Activated CD4-positive, alpha-beta T cell treated with anti-CD3 and anti-CD28 coated beads, Interleukin-2, amount 50 U/mL, for 4 hours (primary cell): ENCODE data around the gene RXFP1.

Experiments
- DNase-seq, 2 experiments: peaks; one replicate each; pipeline ENCODE4 v3.0.0-alpha.2; 2020

The RXFP1 gene

DNA sequence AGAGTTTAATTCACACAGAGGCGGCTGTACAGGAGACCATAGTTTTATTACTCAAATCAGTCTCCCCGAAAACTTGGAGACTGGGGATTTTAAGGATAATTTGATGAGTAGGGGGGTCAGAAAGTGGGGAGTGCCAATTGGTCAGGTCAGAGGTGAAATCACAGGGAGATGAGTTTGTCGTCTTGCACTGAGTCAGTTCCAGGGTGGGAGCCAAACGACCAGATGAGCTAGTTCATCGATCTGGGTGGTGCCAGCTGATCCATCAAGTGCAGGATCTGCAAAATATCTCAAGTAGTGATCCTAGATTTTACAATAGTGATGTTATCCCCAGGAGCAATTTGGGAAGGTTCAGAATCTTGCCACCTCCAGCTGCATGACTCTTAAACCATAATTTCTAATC, 154.4 kb downstream of the RXFP1 start:
- DNase-seq: no peak

DNA sequence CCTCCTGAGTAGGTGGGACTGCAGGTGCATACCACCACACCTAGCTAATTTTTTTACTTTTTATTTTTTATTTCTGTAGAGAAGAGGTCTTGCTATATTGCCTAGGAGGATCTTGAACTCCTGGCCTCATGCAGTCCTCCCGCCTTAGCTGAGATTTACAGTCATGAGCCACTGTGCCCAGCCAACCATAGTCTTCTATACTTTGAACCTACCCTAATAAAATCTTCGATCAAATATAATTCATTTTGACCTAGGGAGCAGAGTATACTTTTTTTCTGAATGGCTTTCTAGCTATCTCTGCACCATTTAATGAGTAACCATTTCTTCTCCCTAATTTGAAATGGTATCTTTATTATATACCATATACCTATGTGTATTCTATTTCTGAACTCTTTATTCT, 157.1 kb downstream of the RXFP1 start:
- no peak for DNase-seq

DNA sequence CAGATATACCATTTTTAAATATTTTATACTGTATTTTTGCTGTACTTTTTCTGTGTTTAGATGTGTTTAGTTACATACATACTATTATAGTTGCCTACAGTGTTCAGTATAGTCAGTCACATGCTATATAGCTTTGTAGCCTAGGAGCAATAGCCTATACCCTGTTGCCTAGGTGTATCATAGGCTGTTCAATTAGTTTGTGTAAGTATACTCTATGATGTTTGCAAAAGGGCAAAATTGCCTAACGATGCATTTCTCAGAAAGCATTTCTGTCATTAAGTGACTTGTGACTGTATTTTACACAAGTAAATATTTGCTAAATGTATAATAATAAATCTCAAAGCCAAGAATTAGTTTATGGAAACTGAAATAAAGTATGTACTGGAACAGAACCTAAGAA, 159.9 kb downstream of the RXFP1 start:
- DNase-seq: no peak

DNA sequence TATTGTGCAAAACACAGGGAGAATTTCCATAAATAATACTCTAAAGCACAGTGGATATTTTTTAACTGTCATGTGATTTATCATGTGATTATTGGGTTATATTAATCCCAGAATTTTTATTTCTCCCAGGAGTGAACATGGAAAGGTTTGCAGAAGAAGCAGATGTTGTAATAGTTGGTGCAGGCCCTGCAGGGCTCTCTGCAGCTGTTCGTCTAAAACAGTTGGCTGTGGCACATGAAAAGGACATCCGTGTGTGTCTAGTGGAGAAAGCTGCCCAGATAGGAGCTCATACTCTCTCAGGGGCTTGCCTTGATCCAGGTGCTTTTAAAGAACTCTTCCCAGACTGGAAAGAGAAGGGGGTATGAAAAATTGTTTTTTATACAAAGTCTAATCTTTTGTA, 160.4 kb downstream of the RXFP1 start:
- DNase-seq: no peak

DNA sequence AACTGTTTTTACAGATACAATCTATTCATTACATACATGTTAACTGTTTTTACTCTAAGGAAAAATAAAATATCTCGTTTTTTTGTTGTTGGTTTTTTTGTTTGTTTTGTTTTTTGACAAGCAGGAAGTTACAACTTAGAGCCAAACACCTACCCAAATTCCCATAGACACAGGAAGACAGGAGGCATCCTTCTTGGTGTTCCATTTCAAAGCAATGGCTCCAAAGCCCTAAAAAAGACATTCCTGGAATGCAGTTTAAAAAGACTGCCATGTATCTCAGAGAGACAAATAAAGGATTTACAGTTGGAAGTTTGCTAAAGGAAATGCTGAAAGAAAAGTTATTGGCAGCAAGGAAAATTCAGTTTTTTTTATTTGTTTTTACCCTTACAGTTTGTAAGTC, 167.1 kb downstream of the RXFP1 start:
- no peak for DNase-seq
